ENCODE data around the gene BTNL9.

GRCh38 chr5:181059297-181060230 is 19.5 kb downstream of the BTNL9 start:
- TF ChIP-seq POLR2AphosphoS5 (IDR thresholded peaks at IDR 0.05; ENCODE audit: low read depth) (no peak), CTCF (IDR thresholded peaks at IDR 0.05; ENCODE audit: insufficient read depth, low read length) (no peak), REST (IDR thresholded peaks at IDR 0.05; ENCODE audit: insufficient replicate concordance, low read depth) (no peak)

All from HL-60 (cell line).